Muscle of arm (tissue), 14 donors: ENCODE data around the gene ATG4A. TPM values are rescaled to one million over a fixed set of nuclear protein-coding genes. Genes with fewer than 3 reads are reported as not detected.

ENCODE experiments used
- DNase-seq: peaks from one replicate; pipeline ENCODE4 v3.0.0-alpha.2; 2013
- long read RNA-seq, 11 donors: transcript quantifications; one replicate each; lab custom pipeline, GENCODE V29; 2026
- polyA plus RNA-seq, 12 donors: library from polyadenylated mRNA; unstranded; fragments of 120-200 nt; gene quantifications; one replicate each; pipeline ENCODE4 v1.2.1, GENCODE V29; 2013; ENCODE audit not compliant: insufficient read length in 12 of 12

ATG4A gene, protein sequence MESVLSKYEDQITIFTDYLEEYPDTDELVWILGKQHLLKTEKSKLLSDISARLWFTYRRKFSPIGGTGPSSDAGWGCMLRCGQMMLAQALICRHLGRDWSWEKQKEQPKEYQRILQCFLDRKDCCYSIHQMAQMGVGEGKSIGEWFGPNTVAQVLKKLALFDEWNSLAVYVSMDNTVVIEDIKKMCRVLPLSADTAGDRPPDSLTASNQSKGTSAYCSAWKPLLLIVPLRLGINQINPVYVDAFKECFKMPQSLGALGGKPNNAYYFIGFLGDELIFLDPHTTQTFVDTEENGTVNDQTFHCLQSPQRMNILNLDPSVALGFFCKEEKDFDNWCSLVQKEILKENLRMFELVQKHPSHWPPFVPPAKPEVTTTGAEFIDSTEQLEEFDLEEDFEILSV
- polyA plus RNA-seq = 10 to 100 TPM in 11 of 12 donors, not detected in 1; 15.5 to 33.1 (median 25.3) TPM
- long read RNA-seq, donor 1, partial matches to known transcripts = 0 of 1 reads
- long read RNA-seq, donor 1, other reads (novel, unspliced or antisense) = 0 of 1 reads
- long read RNA-seq, donor 2, transcript ATG4A-203 (13 exons, 2,315 nt) = major isoform, 5 of 7 reads
- long read RNA-seq, donor 2, partial matches to known transcripts = 0 of 7 reads
- long read RNA-seq, donor 2, other reads (novel, unspliced or antisense) = 0 of 7 reads
- long read RNA-seq, donor 3, partial matches to known transcripts = 5 of 7 reads
- long read RNA-seq, donor 3, other reads (novel, unspliced or antisense) = 0 of 7 reads
- long read RNA-seq, donor 4 = 0 reads
- long read RNA-seq, donor 5, partial matches to known transcripts = 0 of 6 reads
- long read RNA-seq, donor 5, other reads (novel, unspliced or antisense) = 0 of 6 reads
- long read RNA-seq, donor 6, partial matches to known transcripts = 0 of 3 reads
- long read RNA-seq, donor 6, other reads (novel, unspliced or antisense) = 0 of 3 reads
- long read RNA-seq, donor 7, partial matches to known transcripts = 0 of 1 reads
- long read RNA-seq, donor 7, other reads (novel, unspliced or antisense) = 0 of 1 reads
- long read RNA-seq, donor 8, partial matches to known transcripts = 0 of 5 reads
- long read RNA-seq, donor 8, other reads (novel, unspliced or antisense) = 0 of 5 reads
- long read RNA-seq, donor 9 = 0 reads
- long read RNA-seq, donor 10, partial matches to known transcripts = 0 of 4 reads
- long read RNA-seq, donor 10, other reads (novel, unspliced or antisense) = 0 of 4 reads
- long read RNA-seq, donor 11, partial matches to known transcripts = 0 of 4 reads
- long read RNA-seq, donor 11, other reads (novel, unspliced or antisense) = 0 of 4 reads

- DNase-seq = peak; percentile 92
Measured at GRCh38 chrX:108091264-108091877, at the start of gene ATG4A, which contains the start of gene PSMD10. TSS of gene ATG4A (plus strand) at chrX:108091778. CDS start at chrX:108091827, 49 bp downstream. TSS of gene PSMD10 (minus strand) at chrX:108091542. CDS start at chrX:108091520, 22 bp downstream.

DNA sequence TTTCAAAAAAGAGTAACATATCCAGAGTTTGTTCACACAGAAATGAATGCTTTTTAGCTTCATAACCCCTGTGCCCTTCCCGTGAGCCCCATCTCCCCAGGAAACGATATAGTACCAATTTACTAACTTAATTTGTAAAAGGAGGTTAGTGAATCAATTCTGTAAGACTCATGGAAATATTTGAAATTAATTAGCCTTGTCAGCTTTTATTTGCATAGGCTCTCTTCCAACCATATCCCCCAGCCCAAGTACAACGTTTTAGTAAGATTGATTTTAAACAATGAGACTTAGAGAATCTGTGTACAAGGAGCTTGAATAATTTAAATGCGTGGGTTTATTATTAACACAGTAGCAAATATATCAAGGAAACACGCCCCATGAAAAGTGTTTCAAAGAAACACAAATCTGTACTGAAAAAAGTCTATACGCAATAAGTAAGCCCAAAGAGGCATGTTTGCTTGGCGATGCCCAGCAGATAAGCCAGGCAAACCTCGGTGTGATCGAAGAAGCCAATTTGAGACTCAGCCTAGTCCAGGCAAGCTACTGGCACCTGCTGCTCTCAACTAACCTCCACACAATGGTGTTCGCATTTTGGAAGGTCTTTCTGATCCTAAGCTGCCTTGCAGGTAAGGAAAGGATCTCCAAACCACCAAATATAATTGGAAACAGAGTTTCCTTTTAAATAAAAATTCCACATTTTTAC, 46.9 kb upstream of the ATG4A start, which contains the start of gene VSIG1:
Gene VSIG1, plus strand, starts transcription at position 512 of the 703 bp plus-strand sequence. Its CDS starts 66 bp downstream, at position 578.
- DNase-seq = no peak

- DNase-seq = peak; percentile 32
Measured at GRCh38 chrX:108049649-108050048, 41.9 kb upstream of the ATG4A start.

GRCh38 chrX:108053218-108053617, 38.4 kb upstream of the ATG4A start:
- no peak for DNase-seq

DNA sequence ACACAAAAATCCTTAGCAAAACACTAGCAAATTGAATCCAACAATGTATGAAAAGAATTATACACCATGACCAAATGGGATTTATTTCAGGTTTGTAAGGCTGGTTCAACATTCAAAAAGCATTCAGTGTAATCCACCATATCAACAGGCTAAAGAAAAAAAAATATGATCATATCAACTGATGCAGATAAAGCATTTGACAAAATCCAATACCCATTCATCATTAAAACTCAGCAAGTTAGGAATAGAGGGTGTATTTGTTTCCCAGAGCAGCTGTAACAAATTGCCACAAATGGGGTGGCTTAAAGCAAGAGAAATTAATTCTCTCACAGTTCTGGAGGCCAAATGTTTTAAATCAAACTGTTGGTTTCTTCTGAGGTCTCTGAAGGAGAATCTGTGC, 36.0 kb upstream of the ATG4A start:
- DNase-seq = no peak

DNA sequence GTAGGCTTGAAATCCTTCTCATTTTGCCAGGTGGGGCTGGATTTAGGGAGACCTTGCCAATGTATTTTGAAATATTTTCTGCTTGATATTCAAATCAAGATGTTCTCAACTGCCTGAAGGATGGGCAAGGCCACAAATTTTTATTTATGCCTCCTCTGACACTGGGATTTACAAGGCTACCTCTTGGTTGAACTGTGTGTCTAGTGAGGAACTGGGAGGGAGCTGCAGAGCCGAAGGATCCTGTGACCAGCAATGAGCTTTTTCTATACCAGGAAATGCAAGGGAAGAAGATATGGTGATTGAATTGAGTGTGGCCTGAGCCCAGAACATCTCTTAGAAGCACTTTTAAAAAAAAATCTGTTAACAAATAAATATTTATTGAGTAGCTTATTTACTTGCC, 31.8 kb upstream of the ATG4A start:
- no peak for DNase-seq

GRCh38 chrX:108064001-108064400, 27.6 kb upstream of the ATG4A start:
- no peak for DNase-seq

DNA sequence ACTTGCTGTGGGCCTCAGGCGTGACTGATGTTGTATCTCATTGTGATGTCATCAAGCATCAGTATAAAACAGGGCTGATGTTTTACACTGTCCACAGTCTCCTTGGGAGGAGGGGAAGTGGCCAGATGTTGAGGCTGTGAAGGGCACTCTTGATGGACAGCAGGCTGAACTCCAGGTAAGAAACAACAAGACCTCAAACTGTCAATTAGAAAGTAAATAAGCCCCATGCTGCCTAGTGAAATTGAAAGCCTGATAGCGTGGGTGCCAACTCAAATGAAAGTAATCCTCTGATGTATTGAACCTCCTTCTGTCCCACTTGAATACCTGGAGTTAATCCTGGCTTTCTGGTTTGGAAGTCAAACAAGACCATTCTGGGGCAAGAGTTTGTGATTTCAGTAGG, 27.0 kb upstream of the ATG4A start:
- no peak for DNase-seq

- no peak for DNase-seq
Measured at GRCh38 chrX:108068121-108068520, 23.5 kb upstream of the ATG4A start.

- no peak for DNase-seq
Measured at GRCh38 chrX:108070891-108071290, 20.7 kb upstream of the ATG4A start.

- DNase-seq = no peak
Measured at GRCh38 chrX:108071578-108071977, 20.0 kb upstream of the ATG4A start.

- DNase-seq = no peak
Measured at GRCh38 chrX:108072746-108073145, 18.8 kb upstream of the ATG4A start.

- no peak for DNase-seq
Measured at GRCh38 chrX:108081110-108081509, 10.5 kb upstream of the ATG4A start.

GRCh38 chrX:108087792-108088191, 3.8 kb upstream of the ATG4A start:
- no peak for DNase-seq

DNA sequence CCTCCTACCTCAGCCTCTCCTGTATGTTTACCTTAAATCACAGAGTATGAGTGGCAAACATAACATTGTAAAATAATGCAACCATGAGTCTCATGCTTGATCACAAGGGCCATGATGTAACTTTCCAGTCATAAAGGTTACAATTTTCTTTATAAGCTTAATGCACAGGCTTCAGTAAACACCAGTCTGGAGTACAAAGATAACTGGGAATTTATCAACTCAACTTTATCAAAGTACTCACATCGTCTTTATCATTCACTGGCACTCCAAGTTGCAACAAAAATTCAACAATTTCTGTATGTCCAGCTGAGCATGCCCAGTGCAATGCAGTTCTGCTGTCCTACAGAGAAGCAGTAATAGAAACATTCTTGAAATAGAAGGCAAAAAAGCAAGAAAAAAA, 3.1 kb upstream of the ATG4A start:
- DNase-seq = no peak

DNA sequence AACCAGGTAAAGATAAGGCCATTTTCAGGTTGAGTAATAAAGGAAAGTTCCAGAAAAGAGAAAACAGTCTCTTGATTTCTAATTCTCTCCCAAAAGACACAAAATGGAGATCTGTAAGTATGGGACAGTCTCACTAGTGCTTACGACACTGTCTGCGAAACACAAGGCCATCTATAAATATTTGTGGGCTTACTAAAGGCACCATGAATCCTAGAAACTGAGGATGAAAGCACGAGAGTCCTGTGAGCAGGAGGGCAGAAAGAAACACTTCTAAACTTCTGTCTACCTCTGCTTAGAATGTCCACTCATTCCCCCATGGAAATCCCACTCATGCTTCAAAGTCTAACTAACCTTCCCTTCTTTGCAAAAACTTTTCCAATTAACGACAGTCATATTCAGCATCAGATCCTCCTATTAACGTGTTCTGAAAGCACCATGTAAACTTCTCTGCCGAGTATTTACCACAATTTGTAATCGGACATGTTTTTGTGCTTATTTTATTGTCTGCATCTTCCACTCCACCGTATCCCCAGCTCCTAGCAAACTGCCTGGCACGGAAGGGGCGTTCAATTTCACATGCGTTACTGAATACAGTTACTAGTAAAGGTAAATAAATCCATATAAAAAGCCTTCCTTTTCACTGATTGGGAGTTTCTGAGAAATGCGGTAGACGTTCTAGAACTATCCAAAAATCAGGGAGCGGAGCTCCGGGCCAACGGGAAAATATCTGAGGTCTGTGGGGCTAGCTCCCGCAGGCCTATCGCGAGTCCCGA, 901 bp upstream of the ATG4A start:
- DNase-seq = no peak

- DNase-seq = no peak
Measured at GRCh38 chrX:108091878-108092291, 307 bp downstream of the ATG4A start.

DNA sequence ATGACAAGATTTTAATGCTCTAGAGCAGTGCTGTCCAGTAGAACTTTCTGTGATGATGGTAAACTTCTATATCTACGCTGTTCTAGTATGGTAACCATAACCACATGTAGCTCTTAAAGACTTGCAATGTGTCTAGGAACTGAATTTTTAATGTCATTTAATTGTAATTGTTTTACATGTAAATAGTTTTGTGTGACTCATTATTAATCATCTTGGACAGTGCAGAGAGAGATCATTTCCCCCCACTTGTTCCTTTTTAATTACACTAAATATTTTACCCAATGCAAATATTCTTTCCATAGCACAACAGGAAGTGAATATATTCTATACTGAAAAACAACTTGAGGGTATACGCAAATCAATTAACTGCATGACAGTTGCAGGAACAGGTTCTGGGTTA, 5.8 kb downstream of the ATG4A start:
- DNase-seq = no peak

DNA sequence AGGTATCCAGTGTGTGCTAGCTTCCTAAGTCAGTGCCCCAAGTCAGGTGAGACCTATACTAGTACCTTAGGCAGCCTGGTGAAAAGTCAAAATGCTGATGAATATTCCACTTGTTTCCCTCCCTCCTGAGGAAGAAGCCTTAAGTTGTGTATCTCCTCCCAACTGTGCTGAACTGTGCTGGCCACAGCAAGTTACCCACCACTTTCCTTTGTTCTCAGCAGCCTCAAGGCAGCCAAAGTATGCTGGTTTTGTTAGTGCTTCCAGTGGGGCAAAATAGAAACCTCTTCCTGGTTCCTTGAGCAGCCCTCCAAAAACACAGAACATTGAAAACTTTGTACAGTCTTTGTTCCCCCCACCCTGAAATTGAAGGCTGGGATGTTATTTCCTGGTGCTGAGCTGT, 13.9 kb downstream of the ATG4A start:
- DNase-seq = no peak

DNA sequence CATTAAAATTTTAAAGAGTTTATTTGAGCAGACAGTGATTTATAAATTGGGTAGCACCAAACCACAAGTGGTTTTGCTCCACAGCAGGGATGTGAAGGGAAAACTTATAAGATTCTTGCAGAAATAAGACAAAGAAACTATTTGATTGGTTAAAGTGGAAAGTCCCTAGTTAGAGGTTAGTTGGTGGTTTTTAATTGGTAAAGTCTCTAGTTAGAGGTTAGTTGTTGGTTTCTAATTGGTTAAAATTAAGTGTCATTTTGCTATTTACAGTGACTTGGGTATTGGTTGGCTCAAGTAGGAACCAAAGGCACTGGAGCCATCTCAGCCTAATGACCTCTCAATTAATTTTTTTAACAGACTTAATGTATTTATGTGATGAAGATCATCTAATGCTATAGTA, 23.0 kb downstream of the ATG4A start:
- DNase-seq = no peak
